HCEC 1CT (cell line): ENCODE results near the gene PAIP2.

ENCODE experiments used
- DNase-seq: peaks from one replicate; pipeline ENCODE4 v3.0.0-alpha.2; 2017

The PAIP2 gene

DNA sequence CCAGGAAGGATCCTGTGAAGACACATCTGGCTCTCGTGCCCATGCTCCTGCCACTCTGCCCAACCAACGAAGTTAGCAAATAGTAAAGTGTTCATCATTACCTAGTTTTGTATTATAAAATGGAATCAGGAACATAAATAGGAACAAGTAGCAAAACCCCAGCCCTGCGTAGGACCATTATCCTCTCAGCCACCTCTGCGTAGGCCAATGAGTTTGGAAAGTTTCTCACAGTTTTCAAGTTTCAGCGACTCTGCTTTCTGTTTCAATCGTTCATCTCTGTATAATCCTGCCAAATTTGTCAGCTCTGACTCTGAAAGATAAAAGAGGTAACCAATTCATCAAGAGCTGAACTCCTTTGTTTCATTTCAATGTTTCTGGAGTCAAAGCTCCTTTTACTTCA lies 72.3 kb downstream of the PAIP2 start:
- DNase-seq = no peak

DNA sequence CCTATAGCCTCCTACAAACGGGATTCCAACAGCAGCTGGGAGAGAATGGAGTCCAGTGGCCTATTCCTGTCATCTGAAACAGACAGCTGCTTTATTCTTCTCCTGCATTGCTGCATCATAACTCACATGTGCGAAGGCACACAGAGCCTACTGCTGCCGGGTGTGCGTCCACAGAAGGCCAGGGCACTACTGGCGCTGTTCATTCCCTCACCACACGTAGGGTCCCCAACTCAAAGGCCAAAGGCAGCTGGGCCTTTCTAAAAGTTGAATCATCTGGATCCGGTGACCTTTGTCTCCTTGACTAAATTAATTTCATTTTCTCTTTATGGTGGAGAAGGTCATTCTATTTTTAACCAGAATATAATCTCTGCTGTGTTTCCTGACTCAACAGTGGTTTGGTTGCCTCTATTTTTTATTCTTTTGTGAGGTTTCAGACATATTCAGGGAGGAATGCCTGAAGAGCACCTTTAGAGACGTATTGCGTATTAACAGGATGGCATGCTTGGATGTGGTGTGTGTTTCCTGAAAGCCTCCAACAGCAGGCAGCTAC lies 73.0 kb downstream of the PAIP2 start:
- DNase-seq = no peak

DNA sequence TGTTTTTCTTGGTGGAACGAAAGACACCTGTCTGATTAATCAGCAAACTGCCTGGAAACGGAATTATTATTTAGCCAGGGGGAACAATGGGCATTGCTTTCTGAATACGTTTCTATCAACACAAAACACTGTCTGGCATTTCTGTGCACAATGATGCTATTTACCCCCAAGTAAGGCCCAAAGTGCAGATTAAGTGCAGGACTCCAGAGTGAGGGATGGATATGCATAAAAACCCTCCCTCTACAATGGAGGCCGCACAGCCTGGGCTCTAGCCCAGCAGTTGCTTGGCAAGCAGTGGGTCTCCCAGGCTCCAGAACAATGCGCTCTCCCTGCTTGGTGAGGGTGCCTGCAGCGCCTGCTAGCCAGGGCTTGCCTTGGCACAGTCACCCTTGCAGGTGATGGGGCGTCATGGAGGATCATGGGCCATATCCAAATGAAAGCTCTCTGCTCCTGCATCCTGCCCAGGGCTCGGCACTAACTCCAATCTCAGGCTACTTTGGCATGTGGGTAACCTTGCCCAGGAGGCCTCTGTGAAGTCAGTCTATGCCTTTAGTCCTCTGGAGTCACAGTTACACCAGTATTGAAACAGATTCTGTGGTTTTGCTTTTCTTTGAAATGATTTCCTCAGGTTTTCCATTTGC lies 73.7 kb downstream of the PAIP2 start:
- no peak for DNase-seq

DNA sequence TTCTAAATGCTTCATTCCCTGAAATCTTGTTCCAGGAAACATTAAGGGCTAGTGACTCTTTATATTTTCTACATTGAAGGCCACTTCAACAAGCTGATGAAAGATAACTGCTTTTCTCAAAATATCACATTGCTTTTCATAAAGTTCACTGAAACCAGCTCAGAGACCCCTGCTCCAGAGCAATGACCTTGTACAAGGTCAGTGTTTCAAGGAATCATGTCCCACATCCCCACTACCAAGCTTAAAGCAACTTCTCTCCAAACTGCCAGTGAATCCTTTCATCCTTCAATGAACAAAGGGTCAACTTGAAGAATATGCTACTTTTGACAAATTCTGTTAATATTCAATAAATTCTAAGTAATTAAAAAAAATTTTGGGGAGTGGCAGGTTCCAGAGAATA lies 74.2 kb downstream of the PAIP2 start:
- no peak for DNase-seq

DNA sequence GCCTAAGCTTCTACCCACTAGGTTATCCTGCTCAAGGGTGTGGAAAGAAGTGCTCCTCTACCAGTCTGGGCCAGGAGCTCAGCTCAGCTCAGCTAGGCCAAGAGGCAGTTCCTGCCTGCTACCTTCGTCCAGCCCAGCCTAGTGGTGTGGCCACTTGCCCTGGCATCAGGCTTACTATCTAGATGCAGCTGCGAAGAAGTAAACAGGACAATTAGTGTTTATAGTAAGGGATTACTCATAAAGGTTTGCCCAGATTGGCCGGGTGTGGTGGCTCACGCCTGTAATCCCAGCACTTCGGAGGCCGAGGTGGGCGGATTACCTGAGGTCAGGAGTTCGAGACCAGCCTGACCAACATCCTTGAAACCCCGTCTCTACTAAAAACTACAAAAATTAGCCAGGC lies 75.0 kb downstream of the PAIP2 start:
- no peak for DNase-seq

DNA sequence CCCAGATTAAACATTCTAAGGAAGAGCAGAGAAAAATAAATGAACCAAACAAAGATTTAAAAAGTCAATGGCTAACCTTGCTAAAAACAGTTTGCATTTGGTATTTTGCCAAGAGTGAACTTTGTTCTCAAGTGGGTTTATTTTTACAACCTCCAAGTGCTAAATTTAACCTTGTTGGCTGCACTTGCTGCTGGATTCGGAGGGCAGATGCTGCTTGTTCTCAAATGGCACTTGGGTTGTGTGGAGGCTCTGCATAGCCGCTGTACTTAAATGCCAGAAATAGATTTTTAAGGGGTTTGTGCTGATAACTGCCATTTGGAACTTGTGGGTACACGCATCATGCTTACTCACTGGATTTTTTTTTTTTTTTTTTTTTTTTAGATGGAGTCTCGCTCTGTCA lies 75.6 kb downstream of the PAIP2 start:
- no peak for DNase-seq

DNA sequence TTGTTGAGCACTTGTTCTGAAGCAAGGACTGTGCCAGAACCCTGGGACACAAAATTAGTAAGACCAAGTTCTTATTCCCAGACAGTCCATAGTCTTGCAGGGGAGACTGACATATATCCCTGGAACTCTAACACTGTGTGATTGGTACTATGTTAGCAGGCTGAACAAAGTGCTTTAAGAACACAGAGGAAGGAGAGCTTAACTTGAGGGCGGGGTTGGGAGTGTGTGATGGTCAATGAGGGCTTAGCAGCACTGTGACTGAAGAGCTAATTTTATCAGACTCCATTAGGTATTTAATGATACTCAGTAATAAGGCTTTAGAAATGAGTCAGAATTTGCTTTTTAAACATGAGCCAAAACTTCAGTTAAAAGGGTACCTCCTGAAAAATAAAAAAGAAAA lies 77.1 kb downstream of the PAIP2 start:
- DNase-seq = no peak
